HPDE6-E6E7 (cell line): ENCODE results near the gene OFD1.
A peak's percentile ranks its signal among the peaks of the same experiment; 100 is the strongest.
"Not testable (repeated sequence)": the region's sequence is repeated elsewhere in the genome, so short reads cannot be mapped to it uniquely, and the experiment has no call there.

Experiments used
- DNase-seq: peaks from one replicate; pipeline ENCODE4 v3.0.0; 2011; ENCODE audit warnings: missing footprints; ENCODE audit errors: extremely low spot score

Gene OFD1

DNA sequence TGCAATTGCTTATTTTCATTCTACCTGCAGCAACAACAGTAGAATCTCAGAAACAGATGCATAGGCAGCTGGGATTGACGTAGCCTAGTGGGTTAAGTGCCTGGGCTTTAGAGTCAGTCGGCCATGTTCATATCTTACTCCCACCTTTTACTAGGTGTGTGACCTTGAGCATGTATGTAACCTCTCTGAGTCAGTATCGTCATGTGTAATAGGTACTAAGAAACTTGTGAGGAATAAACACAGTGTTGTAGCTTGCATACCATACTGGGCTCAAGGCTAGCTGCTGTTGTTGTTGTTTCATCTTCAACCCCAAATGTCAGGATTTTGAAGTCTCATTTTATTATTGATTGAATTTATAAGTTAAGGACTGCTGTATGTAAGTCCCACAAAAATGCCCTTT lies 31.4 kb upstream of the OFD1 start:
- DNase-seq = no peak

GRCh38 chrX:13703589-13703988 lies 31.0 kb upstream of the OFD1 start:
- no peak for DNase-seq

DNA sequence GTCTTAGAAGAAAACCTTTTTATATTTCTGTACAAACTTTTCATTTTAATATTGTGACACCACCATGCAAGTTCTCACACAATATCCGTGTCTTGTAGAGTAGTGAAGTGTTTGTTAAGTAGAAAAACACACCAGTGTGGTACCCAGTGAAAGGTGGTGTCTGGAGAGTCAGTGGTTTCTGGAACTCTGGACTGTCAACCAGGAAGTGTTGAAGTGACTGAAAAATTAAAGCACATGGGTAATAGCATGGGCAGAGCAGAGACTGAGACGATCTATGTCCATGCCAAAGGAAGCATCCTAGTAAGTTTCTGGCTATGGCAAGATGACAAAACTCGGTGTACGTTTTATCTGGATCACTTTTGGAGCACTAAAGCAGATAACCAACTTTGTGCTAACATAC lies 23.4 kb upstream of the OFD1 start:
- DNase-seq = no peak

GRCh38 chrX:13716455-13716854 lies 18.1 kb upstream of the OFD1 start:
- DNase-seq = no peak

- no peak for DNase-seq
Observed at GRCh38 chrX:13716905-13717304, 17.6 kb upstream of the OFD1 start.

- no peak for DNase-seq
Observed at GRCh38 chrX:13717700-13718472, 16.7 kb upstream of the OFD1 start.

GRCh38 chrX:13719192-13719856 lies 15.2 kb upstream of the OFD1 start:
- no peak for DNase-seq

DNA sequence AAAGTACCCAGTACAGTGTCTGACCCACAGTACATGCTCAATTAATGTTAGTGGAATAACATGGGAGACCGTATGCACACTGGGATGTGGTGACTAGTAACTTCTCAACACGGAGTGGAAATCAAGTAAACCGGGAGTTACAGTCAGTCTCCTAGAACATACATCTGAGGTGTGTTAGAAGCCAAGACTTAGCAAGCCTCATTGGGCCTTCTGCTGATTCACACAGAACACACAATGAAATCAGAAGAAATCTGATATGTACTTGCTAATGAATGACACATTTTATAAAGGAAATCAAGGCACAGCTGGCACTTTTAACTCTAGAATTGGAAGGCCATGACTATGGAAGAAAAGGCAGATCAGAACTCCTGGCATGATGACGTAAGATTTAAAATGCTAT lies 13.2 kb upstream of the OFD1 start:
- DNase-seq = no peak

- no peak for DNase-seq
Observed at GRCh38 chrX:13721819-13722519, 12.6 kb upstream of the OFD1 start.

GRCh38 chrX:13724878-13725277 lies 9.7 kb upstream of the OFD1 start:
- DNase-seq = not testable (repeated sequence)

GRCh38 chrX:13726583-13726982 lies 8.0 kb upstream of the OFD1 start:
- DNase-seq = not testable (repeated sequence)

DNA sequence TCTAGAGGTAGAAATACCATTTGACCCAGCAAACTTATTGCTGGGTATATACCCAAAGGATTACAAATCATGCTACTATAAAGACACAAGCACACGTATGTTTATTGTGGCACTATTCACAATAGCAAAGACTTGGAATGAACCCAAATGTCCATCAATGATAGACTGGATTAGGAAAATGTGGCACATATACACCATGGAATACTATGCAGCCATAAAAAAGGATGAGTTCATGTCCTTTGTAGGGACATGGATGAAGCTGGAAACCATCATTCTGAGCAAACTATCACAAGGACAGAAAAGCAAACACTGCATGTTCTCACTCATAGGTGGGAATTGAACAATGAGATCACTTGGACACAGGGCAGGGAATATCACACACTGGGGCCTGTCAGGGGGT lies 4.0 kb upstream of the OFD1 start:
- not testable (repeated sequence) for DNase-seq

GRCh38 chrX:13732246-13733067 lies 2.1 kb upstream of the OFD1 start:
- DNase-seq = no peak

GRCh38 chrX:13733506-13733905 lies 1.0 kb upstream of the OFD1 start:
- DNase-seq = no peak

- no peak for DNase-seq
Observed at GRCh38 chrX:13741695-13742094, 7.1 kb downstream of the OFD1 start.

DNA sequence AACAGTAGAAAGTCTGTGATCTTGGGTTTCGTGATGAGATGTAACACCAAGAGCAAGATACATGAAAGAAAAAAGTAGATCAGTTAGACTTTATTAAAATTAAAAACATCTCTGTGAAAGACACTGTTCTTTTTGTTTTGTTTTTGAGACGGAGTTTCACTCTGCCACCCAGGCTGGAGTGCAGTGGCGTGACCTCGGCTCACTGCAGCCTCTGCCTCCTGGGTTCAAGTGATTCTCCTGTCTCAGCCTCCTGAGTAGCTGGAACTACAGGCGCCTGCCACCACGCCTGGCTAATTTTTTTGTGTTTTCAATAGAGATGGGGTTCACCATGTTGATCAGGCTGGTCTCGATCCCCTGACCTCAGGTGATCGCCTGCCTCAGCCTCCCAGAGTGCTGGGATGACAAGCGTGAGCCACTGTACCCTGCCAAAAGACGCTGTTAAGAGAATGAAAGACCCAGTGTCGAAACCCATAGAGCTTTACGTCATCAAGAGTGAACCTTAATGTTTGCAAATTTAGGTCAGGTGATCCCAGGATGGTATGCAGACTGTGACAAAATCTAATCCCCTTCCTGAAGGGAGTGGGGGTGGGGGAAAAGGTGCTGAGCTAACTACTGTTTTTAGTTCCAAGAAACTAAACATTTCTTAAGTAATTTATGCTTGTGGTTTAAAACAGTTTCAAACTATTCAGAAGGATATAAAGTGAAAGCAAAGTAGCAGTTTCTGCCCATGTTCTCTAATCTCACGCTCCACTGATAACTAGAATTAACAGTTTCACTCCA lies 8.0 kb downstream of the OFD1 start:
- no peak for DNase-seq

DNA sequence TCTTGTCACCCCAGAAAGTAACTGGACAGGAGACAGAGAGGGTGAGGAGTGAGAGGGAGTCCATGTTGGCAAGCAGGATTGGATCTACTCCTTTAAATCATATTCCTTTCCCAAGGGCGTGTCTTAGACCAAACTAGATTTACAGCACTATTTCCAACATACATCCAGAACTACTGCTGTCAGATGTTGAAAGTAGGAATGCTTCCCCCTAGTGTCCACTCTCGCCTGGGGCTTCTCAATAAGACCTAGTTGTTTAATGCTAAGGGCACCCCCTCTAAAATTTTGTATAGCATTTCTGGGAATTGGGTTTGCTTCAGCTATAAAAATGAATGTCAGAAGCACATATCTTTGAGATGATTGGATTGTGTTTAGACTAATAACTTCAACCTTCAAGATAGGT lies 13.3 kb downstream of the OFD1 start:
- DNase-seq = peak; percentile 16

DNA sequence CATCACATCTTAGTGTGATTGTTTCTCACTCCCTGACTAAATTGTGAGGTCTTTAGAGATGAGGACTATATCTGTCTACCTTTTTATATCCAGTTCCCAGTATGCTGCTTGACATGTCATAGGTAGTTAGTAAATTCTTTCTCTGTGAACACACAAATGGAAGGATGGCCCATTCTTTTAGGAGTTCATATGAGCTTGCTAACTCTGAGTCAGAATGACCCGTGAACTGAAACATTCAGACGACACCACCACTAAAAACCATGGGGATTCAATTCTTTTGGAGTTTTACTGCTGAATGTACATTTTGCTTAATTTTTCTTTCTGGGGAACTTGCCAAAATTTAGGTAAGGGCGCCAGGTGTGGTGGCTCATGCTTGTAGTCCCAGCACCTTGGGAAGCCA lies 13.9 kb downstream of the OFD1 start:
- DNase-seq = no peak

GRCh38 chrX:13750204-13750603 lies 15.7 kb downstream of the OFD1 start:
- peak; percentile 21 for DNase-seq

DNA sequence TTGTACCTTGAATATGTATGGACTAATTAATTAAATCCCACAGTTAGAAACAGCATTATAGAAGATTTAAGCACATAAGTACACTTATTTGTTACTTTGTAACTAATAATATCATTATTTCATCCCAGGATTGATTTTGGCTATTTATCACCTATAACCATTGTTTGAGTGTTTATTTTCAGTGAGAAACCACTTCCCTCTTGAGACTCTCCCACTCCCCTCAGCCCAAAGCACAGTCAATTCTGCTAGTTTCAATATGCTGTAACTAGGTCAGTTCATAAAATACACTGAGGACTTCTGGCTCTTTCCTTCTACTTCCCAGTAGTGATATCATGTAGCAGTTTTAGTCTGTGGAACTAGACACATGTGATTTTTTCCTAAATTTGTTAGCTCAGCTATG lies 16.3 kb downstream of the OFD1 start:
- no peak for DNase-seq

DNA sequence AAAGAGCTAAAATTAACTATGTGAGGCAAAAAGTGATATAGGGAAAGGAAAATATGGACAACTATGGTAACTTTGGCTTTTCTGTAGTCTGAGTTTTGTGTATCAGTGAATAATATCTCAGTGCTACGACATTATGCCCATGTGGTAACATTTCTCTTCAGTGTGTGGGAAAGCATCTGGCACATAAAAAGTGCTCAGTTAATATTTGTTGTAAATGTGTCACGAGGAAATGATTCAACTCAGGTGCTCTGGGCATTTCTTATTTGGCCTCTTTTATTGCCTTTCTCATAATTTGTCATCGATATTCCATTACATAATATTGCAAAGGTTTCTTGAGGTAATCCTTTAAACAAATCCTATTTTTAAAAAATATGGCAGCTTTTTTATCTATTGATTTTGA lies 17.6 kb downstream of the OFD1 start:
- DNase-seq = no peak
